Activated CD8-positive, alpha-beta T cell treated with anti-CD3 and anti-CD28 coated beads for 36 hours (primary cell): ENCODE measurements around the gene PIGV. TPM values are rescaled to one million over a fixed set of nuclear protein-coding genes. Genes with fewer than 3 reads are reported as not detected.
"Not testable (repeated sequence)": the region's sequence is repeated elsewhere in the genome, so short reads cannot be mapped to it uniquely, and the experiment has no call there.

Source experiments
- ATAC-seq: fragments of 200-7000 bp; cut with Tn5 transposase; one replicate; pipeline ENCODE4 v1.10.0; 2021; ENCODE audit warnings: mild to moderate bottlenecking, moderate library complexity
- CTCF ChIA-PET: fragments of 350-600 bp; sonication (Branson Sonifier 250); formaldehyde crosslinking; loops from one replicate; lab custom pipeline; 2021; ENCODE audit warnings: antibody characterized with exemption; lab: Charles Lee
- POLR2A ChIA-PET: fragments of 350-600 bp; sonication (Branson Sonifier 250); formaldehyde crosslinking; loops from one replicate; lab custom pipeline; 2021; ENCODE audit warnings: antibody characterized with exemption; lab: Charles Lee
- DNase-seq: peaks from one replicate; pipeline ENCODE4 v3.0.0-alpha.2; 2020
- H3K27ac Mint-ChIP-seq: one replicate; pipeline ENCODE4 v1.8.0; 2021; ENCODE audit warnings: mild to moderate bottlenecking, mixed read lengths
- H3K27me3 Mint-ChIP-seq: one replicate; pipeline ENCODE4 v1.8.0; 2021; ENCODE audit warnings: mixed read lengths
- H3K36me3 Mint-ChIP-seq: one replicate; pipeline ENCODE4 v1.8.0; 2021; ENCODE audit warnings: low read depth, mixed read lengths
- H3K4me1 Mint-ChIP-seq: one replicate; pipeline ENCODE4 v1.8.0; 2021; ENCODE audit warnings: low read depth, mixed read lengths
- H3K4me3 Mint-ChIP-seq: one replicate; pipeline ENCODE4 v1.8.0; 2021; ENCODE audit warnings: mild to moderate bottlenecking, moderate library complexity, mixed read lengths
- H3K9me3 Mint-ChIP-seq: one replicate; pipeline ENCODE4 v1.8.0; 2021; ENCODE audit warnings: mixed read lengths
- intact Hi-C: fragments of 100-400 bp; cut with micrococcal nuclease; formaldehyde crosslinking; loops from one replicate; pipeline ENCODE4 v1.10.0; 2022
- total RNA-seq, 2 experiments: library from RNA; stranded (reverse); gene quantifications; one replicate each; pipeline ENCODE4 v1.2.3, GENCODE V29; 2021
- TF ChIP-seq, protein P1 (sequence below): fragments of 200-600 bp; IDR thresholded peaks from one replicate; pipeline ENCODE4 v1.8.0; 2022; ENCODE audit warnings: antibody characterized with exemption, mild to moderate bottlenecking

PIGV gene
- total RNA-seq, 2 experiments from 2014 or later: 21.2 to 23.9 TPM

DNA sequence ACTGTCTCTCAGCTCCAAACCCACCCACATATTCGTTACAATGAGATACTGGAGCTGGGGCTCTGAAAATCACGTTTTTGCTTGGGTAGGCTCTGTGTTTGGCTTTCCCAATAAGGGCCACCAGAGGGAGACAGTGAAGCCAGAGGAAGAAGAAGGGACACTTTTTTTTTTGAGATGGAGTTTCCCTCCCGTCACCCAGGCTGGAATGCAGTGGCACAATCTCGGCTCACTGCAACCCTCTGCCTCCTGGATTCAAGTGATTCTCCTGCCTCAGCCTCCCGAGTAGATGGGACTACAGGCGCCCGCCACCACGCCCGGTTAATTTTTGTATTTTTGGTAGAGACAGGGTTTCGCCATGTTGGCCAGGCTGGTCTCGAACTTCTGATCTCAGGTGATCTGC, 22.4 kb downstream of the PIGV start:
- ChIA-PET CTCF (interaction anchor here (0.6 to 5.1 kb wide), 23 partner anchors 10 to 258 kb away, joined by 3 to 82 read pairs (median 4); partner anchors contain the start of genes PIGV and ZDHHC18), POLR2A (interaction anchor here (1.0 to 2.9 kb wide), 7 partner anchors 11 to 207 kb away, joined by 3 to 11 read pairs (median 4); no protein-coding TSS in a partner anchor)
- intact Hi-C loops: loop anchor here (10.0 kb wide), 1 partner anchor 65 kb away; no protein-coding TSS in a partner anchor
- H3K36me3 Mint-ChIP-seq, H3K9me3 Mint-ChIP-seq, H3K27me3 Mint-ChIP-seq: not testable (repeated sequence)
- Mint-ChIP-seq H3K27ac (peak overlapping the region; percentile 61), H3K4me1 (peaks cover 25% of the 10 kb centered on the region), H3K4me3 (peak overlapping the region; percentile 7)
- DNase-seq (peak; percentile 86), ATAC-seq (peak; percentile 92)
- TF ChIP-seq, protein P1, sequence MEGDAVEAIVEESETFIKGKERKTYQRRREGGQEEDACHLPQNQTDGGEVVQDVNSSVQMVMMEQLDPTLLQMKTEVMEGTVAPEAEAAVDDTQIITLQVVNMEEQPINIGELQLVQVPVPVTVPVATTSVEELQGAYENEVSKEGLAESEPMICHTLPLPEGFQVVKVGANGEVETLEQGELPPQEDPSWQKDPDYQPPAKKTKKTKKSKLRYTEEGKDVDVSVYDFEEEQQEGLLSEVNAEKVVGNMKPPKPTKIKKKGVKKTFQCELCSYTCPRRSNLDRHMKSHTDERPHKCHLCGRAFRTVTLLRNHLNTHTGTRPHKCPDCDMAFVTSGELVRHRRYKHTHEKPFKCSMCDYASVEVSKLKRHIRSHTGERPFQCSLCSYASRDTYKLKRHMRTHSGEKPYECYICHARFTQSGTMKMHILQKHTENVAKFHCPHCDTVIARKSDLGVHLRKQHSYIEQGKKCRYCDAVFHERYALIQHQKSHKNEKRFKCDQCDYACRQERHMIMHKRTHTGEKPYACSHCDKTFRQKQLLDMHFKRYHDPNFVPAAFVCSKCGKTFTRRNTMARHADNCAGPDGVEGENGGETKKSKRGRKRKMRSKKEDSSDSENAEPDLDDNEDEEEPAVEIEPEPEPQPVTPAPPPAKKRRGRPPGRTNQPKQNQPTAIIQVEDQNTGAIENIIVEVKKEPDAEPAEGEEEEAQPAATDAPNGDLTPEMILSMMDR: peak; percentile 78

DNA sequence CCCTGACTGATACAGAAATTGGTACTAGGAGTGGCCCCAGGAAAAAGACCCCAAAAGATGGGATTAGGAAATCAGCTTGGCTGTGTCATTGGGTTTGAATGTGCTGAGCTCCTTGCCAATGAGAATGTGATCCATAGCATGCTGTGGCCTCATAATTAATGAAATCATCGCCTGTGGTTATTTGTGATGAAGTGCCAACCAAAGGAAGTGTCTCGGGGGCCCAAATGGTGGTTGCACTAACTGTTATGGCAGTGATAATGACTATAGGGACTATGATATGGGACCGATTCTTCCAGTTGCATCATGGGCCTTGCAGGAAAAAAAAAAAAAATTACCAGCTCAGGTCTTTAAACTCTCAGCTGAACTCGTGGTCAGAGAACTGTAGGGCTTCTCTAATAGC, 23.3 kb downstream of the PIGV start:
- Mint-ChIP-seq H3K4me3 (no peak overlapping the region), H3K4me1 (peaks cover 22% of the 10 kb centered on the region), H3K27ac (peak overlapping the region; percentile 55), H3K27me3 (no peaks in the 10 kb centered on the region), H3K9me3 (no peaks in the 10 kb centered on the region), H3K36me3 (no peaks in the 10 kb centered on the region)
- intact Hi-C loops: loop anchor here (10.0 kb wide), 1 partner anchor 64 kb away; no protein-coding TSS in a partner anchor
- TF ChIP-seq, protein P1: no peak
- ATAC-seq (no peak), DNase-seq (peak; percentile 37)
- CTCF ChIA-PET: interaction anchor here (0.7 to 5.1 kb wide), 20 partner anchors 10 to 264 kb away, joined by 3 to 82 read pairs (median 4); partner anchors contain the start of genes PIGV and ZDHHC18
- POLR2A ChIA-PET: interaction anchor here (0.6 to 2.9 kb wide), 10 partner anchors 10 to 119 kb away, joined by 3 to 11 read pairs (median 6); partner anchors contain the start of gene ZDHHC18

DNA sequence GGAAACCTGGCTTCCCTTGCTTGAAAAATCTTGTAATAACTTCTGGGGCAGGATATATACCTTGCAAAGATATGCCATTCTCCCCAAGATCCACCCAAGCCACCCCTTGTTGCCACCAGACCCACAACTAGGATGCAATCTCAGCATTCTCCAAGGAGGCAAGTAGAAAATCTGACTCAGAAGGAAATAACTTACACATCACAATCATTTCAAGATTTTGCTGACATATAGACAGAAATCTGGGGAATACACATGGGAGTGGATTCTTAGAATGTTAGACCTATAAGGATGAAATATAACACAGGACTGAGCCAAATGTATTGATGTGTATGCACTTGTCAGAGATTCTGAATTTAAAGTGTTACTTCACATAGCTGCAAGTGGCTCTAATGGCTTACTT, 24.0 kb downstream of the PIGV start:
- DNase-seq (no peak), ATAC-seq (peak; percentile 25)
- ChIA-PET POLR2A (interaction anchor here (0.6 to 2.9 kb wide), 10 partner anchors 9 to 120 kb away, joined by 3 to 11 read pairs (median 6); partner anchors contain the start of gene ZDHHC18), CTCF (interaction anchor here (0.7 to 5.1 kb wide), 15 partner anchors 9 to 265 kb away, joined by 3 to 82 read pairs (median 4); partner anchors contain the start of genes PIGV and ZDHHC18)
- Mint-ChIP-seq H3K9me3 (no peaks in the 10 kb centered on the region), H3K4me3 (no peak overlapping the region), H3K27me3 (no peaks in the 10 kb centered on the region), H3K27ac (peak overlapping the region; percentile 5), H3K4me1 (peaks cover 22% of the 10 kb centered on the region), H3K36me3 (no peaks in the 10 kb centered on the region)
- intact Hi-C loops: loop anchor here (10.0 kb wide), 1 partner anchor 63 kb away; no protein-coding TSS in a partner anchor
- TF ChIP-seq, protein P1: no peak

- ATAC-seq (no peak), DNase-seq (no peak)
- H3K9me3 Mint-ChIP-seq: no peaks in the 10 kb centered on the region
- no peak overlapping the region for H3K4me3 Mint-ChIP-seq
- H3K4me1 Mint-ChIP-seq: peaks cover 22% of the 10 kb centered on the region
- intact Hi-C loops: loop anchor here (10.0 kb wide), 1 partner anchor 60 kb away; no protein-coding TSS in a partner anchor
- POLR2A ChIA-PET: interaction anchor here (0.8 to 0.9 kb wide), 2 partner anchors 16 to 18 kb away, joined by 3 read pairs; no protein-coding TSS in a partner anchor
- CTCF ChIA-PET: interaction anchor here (1.3 kb wide), 1 partner anchor 36 kb away, joined by 3 read pairs; no protein-coding TSS in a partner anchor
- no peaks in the 10 kb centered on the region for H3K36me3 Mint-ChIP-seq
- no peaks in the 10 kb centered on the region for H3K27me3 Mint-ChIP-seq
- no peak overlapping the region for H3K27ac Mint-ChIP-seq
- TF ChIP-seq, protein P1: no peak
Measured at GRCh38 chr1:26814377-26814776, 26.6 kb downstream of the PIGV start.

DNA sequence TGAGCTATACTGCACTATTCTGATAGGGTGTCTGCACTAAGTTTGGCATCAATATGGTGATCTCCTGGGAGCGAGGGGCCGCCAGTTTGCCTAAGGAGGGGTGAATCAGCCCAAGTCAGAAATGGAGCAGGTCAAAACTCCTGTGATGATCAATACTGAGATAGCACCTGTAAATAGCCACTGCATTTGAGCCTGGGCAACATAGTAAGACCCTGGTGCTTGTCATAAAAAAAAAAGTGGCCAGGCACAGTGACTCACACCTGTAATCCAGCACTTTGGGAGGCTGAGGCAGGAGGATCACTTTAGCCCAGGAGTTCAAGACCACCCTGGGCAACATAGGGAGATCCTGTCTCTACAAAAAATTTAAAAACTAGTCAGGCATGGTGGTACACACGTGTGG, 27.1 kb downstream of the PIGV start:
- H3K9me3 Mint-ChIP-seq: no peaks in the 10 kb centered on the region
- DNase-seq (no peak), ATAC-seq (no peak)
- peaks cover 22% of the 10 kb centered on the region for H3K4me1 Mint-ChIP-seq
- no peak overlapping the region for H3K4me3 Mint-ChIP-seq
- H3K27ac Mint-ChIP-seq: no peak overlapping the region
- POLR2A ChIA-PET: interaction anchor here (0.7 to 0.9 kb wide), 4 partner anchors 16 to 148 kb away, joined by 3 read pairs; no protein-coding TSS in a partner anchor
- TF ChIP-seq, protein P1: no peak
- CTCF ChIA-PET: interaction anchor here (1.3 kb wide), 1 partner anchor 35 kb away, joined by 3 read pairs; no protein-coding TSS in a partner anchor
- no peaks in the 10 kb centered on the region for H3K36me3 Mint-ChIP-seq
- intact Hi-C loops: loop anchor here (10.0 kb wide), 1 partner anchor 60 kb away; no protein-coding TSS in a partner anchor
- H3K27me3 Mint-ChIP-seq: no peaks in the 10 kb centered on the region
